GM18505 (cell line): ENCODE data around the gene TCF4.

Source experiments
- ATAC-seq: cut with Tn5 transposase; IDR thresholded peaks from one replicate; pipeline ENCODE4 v1.9.1; 2021; ENCODE audit not compliant: unreplicated experiment
- POLR2A ChIP-seq: IDR thresholded peaks from 4 replicates; pipeline ENCODE4 v1.6.1; 2011; ENCODE audit warnings: borderline replicate concordance; ENCODE audit not compliant: insufficient read depth, insufficient read length; ENCODE audit errors: extremely low read depth

TCF4 gene

GRCh38 chr18:55337908-55338521 is 250.0 kb downstream of the TCF4 start:
- TF ChIP-seq POLR2A, result no peak
- ATAC-seq, result peak; percentile 49

- no peak for TF ChIP-seq POLR2A
- no peak for ATAC-seq
Measured at GRCh38 chr18:55337138-55337537, 250.9 kb downstream of the TCF4 start.

- TF ChIP-seq POLR2A, result no peak
- ATAC-seq, result no peak
Measured at GRCh38 chr18:55336438-55337100, 251.4 kb downstream of the TCF4 start.

- no peak for ATAC-seq
- no peak for TF ChIP-seq POLR2A
Measured at GRCh38 chr18:55334875-55335274, 253.1 kb downstream of the TCF4 start.

- TF ChIP-seq POLR2A, result no peak
- ATAC-seq, result no peak
Measured at GRCh38 chr18:55331301-55331700, 256.7 kb downstream of the TCF4 start.

GRCh38 chr18:55328301-55328700 is 259.7 kb downstream of the TCF4 start:
- no peak for ATAC-seq
- no peak for TF ChIP-seq POLR2A

GRCh38 chr18:55327454-55327853 is 260.5 kb downstream of the TCF4 start:
- TF ChIP-seq POLR2A, result no peak
- no peak for ATAC-seq

- no peak for ATAC-seq
- TF ChIP-seq POLR2A, result no peak
Measured at GRCh38 chr18:55326134-55326533, 261.9 kb downstream of the TCF4 start.

GRCh38 chr18:55324166-55324565 is 263.8 kb downstream of the TCF4 start:
- TF ChIP-seq POLR2A, result no peak
- ATAC-seq, result no peak

- ATAC-seq, result no peak
- TF ChIP-seq POLR2A, result no peak
Measured at GRCh38 chr18:55323051-55323994, 264.7 kb downstream of the TCF4 start.

GRCh38 chr18:55322178-55322735 is 265.7 kb downstream of the TCF4 start:
- TF ChIP-seq POLR2A, result peak; percentile 84
- ATAC-seq, result peak; percentile 46

- ATAC-seq, result peak; percentile 64
- TF ChIP-seq POLR2A, result peak; percentile 77
Measured at GRCh38 chr18:55321265-55322177, 266.5 kb downstream of the TCF4 start.
